ENCODE results near the gene ATG9A. TPM values are rescaled to one million over a fixed set of nuclear protein-coding genes. Genes with fewer than 3 reads are reported as not detected.

The ATG9A gene
- total RNA-seq, 1 donor from 2014 or later: 81.8 TPM

- DNase-seq (peak; percentile 59), ATAC-seq (peak; percentile 53)
- intact Hi-C loops (cut with micrococcal nuclease): no loop called here
Measured at GRCh38 chr2:219252900-219253752, 23.7 kb upstream of the ATG9A start, which contains the start of gene TUBA4B. Gene TUBA4B, plus strand, starts transcription at chr2:219253243. Its CDS starts 165 bp downstream, at chr2:219253408.

GRCh38 chr2:219252570-219252899 lies 23.1 kb upstream of the ATG9A start:
- intact Hi-C loops (cut with micrococcal nuclease): no loop called here
- ATAC-seq (no peak), DNase-seq (no peak)

GRCh38 chr2:219252084-219252483 lies 22.6 kb upstream of the ATG9A start:
- DNase-seq (no peak), ATAC-seq (no peak)
- intact Hi-C loops (cut with micrococcal nuclease): no loop called here

GRCh38 chr2:219251656-219252055 lies 22.2 kb upstream of the ATG9A start:
- DNase-seq (no peak), ATAC-seq (no peak)
- intact Hi-C loops (cut with micrococcal nuclease): no loop called here

GRCh38 chr2:219250049-219250781 lies 20.8 kb upstream of the ATG9A start:
- intact Hi-C loops (cut with micrococcal nuclease): no loop called here
- ATAC-seq: no peak
- no peak for DNase-seq

GRCh38 chr2:219249203-219249980 lies 20.0 kb upstream of the ATG9A start:
- peak; percentile 45 for ATAC-seq

GRCh38 chr2:219248845-219249202 lies 19.4 kb upstream of the ATG9A start:
- intact Hi-C loops (cut with micrococcal nuclease): no loop called here
- no peak for ATAC-seq

More at GRCh38 chr2:219249203-219249980, 20.0 kb upstream of the ATG9A start:
- DNase-seq: peak; percentile 76
- intact Hi-C loops (cut with micrococcal nuclease): no loop called here

GRCh38 chr2:219247678-219248642 lies 18.5 kb upstream of the ATG9A start:
- intact Hi-C loops (cut with micrococcal nuclease): no loop called here
- ATAC-seq (no peak), DNase-seq (no peak)

More at GRCh38 chr2:219248845-219249202, 19.4 kb upstream of the ATG9A start:
- no peak for DNase-seq

GRCh38 chr2:219246559-219246958 lies 17.1 kb upstream of the ATG9A start:
- ATAC-seq (no peak), DNase-seq (no peak)
- intact Hi-C loops (cut with micrococcal nuclease): no loop called here

- intact Hi-C loops (cut with micrococcal nuclease): no loop called here
- ATAC-seq (no peak), DNase-seq (no peak)
Measured at GRCh38 chr2:219245899-219246230, 16.4 kb upstream of the ATG9A start.

- ATAC-seq: peak; percentile 93
- intact Hi-C loops (cut with micrococcal nuclease): no loop called here
- peak; percentile 97 for DNase-seq
Measured at GRCh38 chr2:219245148-219245898, 15.9 kb upstream of the ATG9A start, which contains the start of the genes GLB1L and STK16. Gene GLB1L, minus strand, starts transcription at chr2:219245444. Its CDS starts 1,871 bp downstream, at chr2:219243573. Gene STK16, plus strand, starts transcription at chr2:219245479. Its CDS starts 521 bp downstream, at chr2:219246000.

- ATAC-seq: no peak
- intact Hi-C loops (cut with micrococcal nuclease): no loop called here
Measured at GRCh38 chr2:219244789-219245147, 15.3 kb upstream of the ATG9A start.

GRCh38 chr2:219243291-219243761 lies 13.9 kb upstream of the ATG9A start:
- DNase-seq: peak; percentile 52
- intact Hi-C loops (cut with micrococcal nuclease): no loop called here
- ATAC-seq: no peak

More at GRCh38 chr2:219244789-219245147, 15.3 kb upstream of the ATG9A start:
- no peak for DNase-seq

- ATAC-seq (no peak), DNase-seq (no peak)
- intact Hi-C loops (cut with micrococcal nuclease): loop anchor here (10.0 kb wide), 1 partner anchor 60 kb away; no protein-coding TSS in a partner anchor
Measured at GRCh38 chr2:219234331-219234730, 4.9 kb upstream of the ATG9A start.

- peak; percentile 59 for DNase-seq
- intact Hi-C loops (cut with micrococcal nuclease): loop anchor here (10.0 kb wide), 1 partner anchor 65 kb away; no protein-coding TSS in a partner anchor
- peak; percentile 8 for ATAC-seq
Measured at GRCh38 chr2:219230059-219230540, 664 bp upstream of the ATG9A start.

GRCh38 chr2:219228911-219229304 lies 528 bp downstream of the ATG9A start:
- intact Hi-C loops (cut with micrococcal nuclease): no loop called here
- peak; percentile 17 for ATAC-seq

More at GRCh38 chr2:219228911-219229304, 528 bp downstream of the ATG9A start:
- DNase-seq: no peak

Measured in left ventricle myocardium superior (tissue), 1 donor.